ENCODE results near the gene TMEM145.
"Not testable (repeated sequence)": the region's sequence is repeated elsewhere in the genome, so short reads cannot be mapped to it uniquely, and the experiment has no call there.

The TMEM145 gene

GRCh38 chr19:42328854-42329253 lies 15.7 kb downstream of the TMEM145 start:
- TF ChIP-seq CTCF (conservative IDR thresholded peaks at IDR 0.05; ENCODE audit: low read depth, low read length): no peak
- DNase-seq (ENCODE audit: low read depth): no peak
- H3K4me3 ChIP-seq (ENCODE audit: low read length): no peak overlapping the region

DNA sequence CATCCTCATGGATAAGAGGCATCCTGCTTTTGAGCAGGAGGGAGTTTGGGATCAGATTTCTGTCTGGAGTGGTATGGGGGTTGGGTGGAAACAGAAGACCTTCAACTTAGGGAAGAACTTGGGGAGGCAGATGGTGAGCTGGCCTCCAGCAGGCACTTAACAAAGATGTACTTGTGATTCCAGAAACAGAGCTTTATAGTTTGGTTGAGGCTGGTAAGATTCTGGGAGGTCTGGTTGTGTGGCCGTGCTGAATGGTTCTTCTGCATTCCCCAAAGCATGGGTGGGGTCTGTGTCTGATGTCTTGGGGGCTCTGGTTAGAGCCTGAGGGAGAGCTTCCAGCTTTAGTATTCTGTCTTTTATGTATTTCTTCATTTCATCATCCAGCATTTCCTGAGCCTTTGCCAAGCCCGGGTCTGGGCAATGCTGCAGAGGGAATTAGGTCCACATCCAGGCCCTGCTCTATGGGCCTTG lies 17.2 kb downstream of the TMEM145 start:
- TF ChIP-seq CTCF (conservative IDR thresholded peaks at IDR 0.05; ENCODE audit: low read depth, low read length): no peak
- no peak for DNase-seq (ENCODE audit: low read depth)
- H3K4me3 ChIP-seq (ENCODE audit: low read length): no peak overlapping the region

DNA sequence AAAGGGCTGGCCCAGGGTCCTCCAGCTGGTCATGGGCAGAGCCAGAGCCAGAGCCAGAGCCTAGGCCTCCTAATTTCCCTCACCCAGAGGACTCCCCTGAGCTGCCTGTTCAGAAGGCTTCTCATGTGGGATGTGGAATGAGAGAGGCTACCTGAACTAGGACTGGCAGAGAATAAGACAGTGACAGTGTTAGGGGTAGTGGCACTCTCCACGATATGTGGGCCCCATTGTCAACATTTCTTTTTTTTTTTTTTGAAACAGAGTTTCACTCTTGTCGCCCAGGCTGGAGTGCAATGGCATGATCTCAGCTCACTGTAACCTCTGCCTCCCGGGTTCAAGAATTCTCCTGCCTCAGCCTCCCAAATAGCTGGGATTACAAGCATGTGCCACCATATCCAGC lies 18.2 kb downstream of the TMEM145 start:
- not testable (repeated sequence) for H3K4me3 ChIP-seq (ENCODE audit: low read length); DNase-seq (ENCODE audit: low read depth)

GRCh38 chr19:42332059-42332458 lies 18.9 kb downstream of the TMEM145 start:
- no peak for TF ChIP-seq CTCF (conservative IDR thresholded peaks at IDR 0.05; ENCODE audit: low read depth, low read length)
- DNase-seq (ENCODE audit: low read depth): no peak
- H3K4me3 ChIP-seq (ENCODE audit: low read length): no peak overlapping the region

DNA sequence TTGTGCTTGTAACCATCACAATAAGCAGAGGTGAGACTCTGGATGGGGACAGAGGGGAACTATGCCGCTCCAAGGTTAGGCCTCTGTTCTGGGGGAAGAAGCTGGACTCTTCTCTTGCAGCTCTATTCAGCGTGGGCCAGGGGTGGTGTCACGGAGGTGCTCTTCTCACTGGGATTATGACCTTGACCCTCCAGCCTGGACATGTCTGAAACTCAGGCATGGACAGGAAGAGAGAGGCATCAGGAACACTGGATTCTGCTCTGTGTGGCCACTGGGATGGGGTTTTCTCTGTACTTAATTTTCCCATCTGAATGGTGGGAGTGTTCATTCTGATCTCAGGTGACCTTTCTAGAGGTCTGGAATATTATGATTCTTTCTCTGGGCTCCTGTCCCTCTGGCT lies 19.9 kb downstream of the TMEM145 start:
- H3K4me3 ChIP-seq (ENCODE audit: low read length): no peak overlapping the region
- TF ChIP-seq CTCF (conservative IDR thresholded peaks at IDR 0.05; ENCODE audit: low read depth, low read length): no peak
- DNase-seq (ENCODE audit: low read depth): no peak

DNA sequence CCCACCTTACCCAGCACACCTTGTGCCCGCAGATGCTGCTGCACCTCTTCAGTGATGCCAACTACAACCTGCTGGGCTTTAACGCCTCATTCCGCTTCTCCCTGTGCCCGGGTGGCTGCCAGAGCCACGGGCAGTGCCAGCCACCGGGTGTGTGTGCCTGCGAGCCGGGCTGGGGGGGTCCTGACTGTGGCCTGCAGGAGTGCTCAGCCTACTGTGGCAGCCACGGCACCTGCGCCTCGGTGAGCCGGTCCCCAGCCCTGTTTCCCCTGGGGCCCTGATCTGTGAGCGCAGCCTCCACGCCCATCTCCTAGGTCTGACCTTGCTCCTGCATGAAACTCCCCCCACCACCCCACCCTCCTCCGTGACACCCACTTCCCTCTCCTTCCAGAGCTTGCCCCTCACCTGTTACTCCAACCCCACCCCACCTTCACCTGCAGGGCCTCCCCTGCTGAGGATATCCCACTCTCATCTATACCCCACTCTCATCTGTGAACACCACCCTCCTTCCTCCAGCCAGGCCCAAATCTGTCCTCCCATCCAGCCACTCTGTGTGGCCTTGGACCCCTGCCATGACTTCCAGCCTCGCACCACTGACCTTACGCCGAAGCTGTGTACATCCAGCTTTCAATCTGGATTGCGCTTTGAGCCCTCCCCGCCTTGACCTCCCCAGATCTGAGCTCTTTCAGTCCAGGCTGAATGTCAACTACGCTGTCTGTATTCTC lies 21.0 kb downstream of the TMEM145 start:
- H3K4me3 ChIP-seq (ENCODE audit: low read length): no peak overlapping the region
- TF ChIP-seq CTCF (conservative IDR thresholded peaks at IDR 0.05; ENCODE audit: low read depth, low read length): no peak
- no peak for DNase-seq (ENCODE audit: low read depth)

GRCh38 chr19:42334697-42335373 lies 21.7 kb downstream of the TMEM145 start:
- no peak for DNase-seq (ENCODE audit: low read depth)
- no peak overlapping the region for H3K4me3 ChIP-seq (ENCODE audit: low read length)
- no peak for TF ChIP-seq CTCF (conservative IDR thresholded peaks at IDR 0.05; ENCODE audit: low read depth, low read length)

All from retinal pigment epithelial cell (primary cell).